Measurements from ENCODE around the gene TAF1L.
"Not testable (repeated sequence)": the region's sequence is repeated elsewhere in the genome, so short reads cannot be mapped to it uniquely, and the experiment has no call there.

Gene TAF1L

GRCh38 chr9:32627394-32627954 is 8.0 kb downstream of the TAF1L start:
- peaks cover 4% of the 10 kb centered on the region for H3K9me3 ChIP-seq (ENCODE audit: control insufficient read depth, low read length)
- no peaks in the 10 kb centered on the region for H3K36me3 ChIP-seq (ENCODE audit: control insufficient read depth, insufficient read depth, low read length, severe bottlenecking)
- no peak overlapping the region for H3K9ac ChIP-seq (ENCODE audit: low read length)
- no peaks in the 10 kb centered on the region for H3K4me1 ChIP-seq (ENCODE audit: control insufficient read depth, insufficient read depth, low read length)
- DNase-seq (ENCODE audit: low read depth), result no peak
- peaks cover 8% of the 10 kb centered on the region for H3K27me3 ChIP-seq (replicated peaks; ENCODE audit: control insufficient read depth, insufficient read depth, low read length)
- H3K4me3 ChIP-seq (ENCODE audit: low read length), result no peak overlapping the region

- no peak for DNase-seq (ENCODE audit: low read depth)
- Histone ChIP-seq H3K4me1 (ENCODE audit: control insufficient read depth, insufficient read depth, low read length) (no peaks in the 10 kb centered on the region), H3K27me3 (replicated peaks; ENCODE audit: control insufficient read depth, insufficient read depth, low read length) (peaks cover 8% of the 10 kb centered on the region), H3K4me3 (ENCODE audit: low read length) (no peak overlapping the region), H3K9ac (ENCODE audit: low read length) (no peak overlapping the region), H3K9me3 (ENCODE audit: control insufficient read depth, low read length) (peaks cover 4% of the 10 kb centered on the region), H3K36me3 (ENCODE audit: control insufficient read depth, insufficient read depth, low read length, severe bottlenecking) (no peaks in the 10 kb centered on the region)
Observed at GRCh38 chr9:32625320-32625719, 10.1 kb downstream of the TAF1L start.

GRCh38 chr9:32622948-32623347 is 12.5 kb downstream of the TAF1L start:
- Histone ChIP-seq H3K4me3 (ENCODE audit: low read length) (no peak overlapping the region), H3K36me3 (ENCODE audit: control insufficient read depth, insufficient read depth, low read length, severe bottlenecking) (no peaks in the 10 kb centered on the region), H3K4me1 (ENCODE audit: control insufficient read depth, insufficient read depth, low read length) (no peaks in the 10 kb centered on the region), H3K27me3 (replicated peaks; ENCODE audit: control insufficient read depth, insufficient read depth, low read length) (peaks cover 8% of the 10 kb centered on the region), H3K9ac (ENCODE audit: low read length) (no peak overlapping the region), H3K9me3 (ENCODE audit: control insufficient read depth, low read length) (peaks cover 4% of the 10 kb centered on the region)
- DNase-seq (ENCODE audit: low read depth), result no peak

GRCh38 chr9:32618261-32618660 is 17.2 kb downstream of the TAF1L start:
- Histone ChIP-seq H3K36me3 (ENCODE audit: control insufficient read depth, insufficient read depth, low read length, severe bottlenecking) (no peaks in the 10 kb centered on the region), H3K9ac (ENCODE audit: low read length) (no peak overlapping the region), H3K9me3 (ENCODE audit: control insufficient read depth, low read length) (no peaks in the 10 kb centered on the region), H3K4me1 (ENCODE audit: control insufficient read depth, insufficient read depth, low read length) (no peaks in the 10 kb centered on the region), H3K27me3 (replicated peaks; ENCODE audit: control insufficient read depth, insufficient read depth, low read length) (no peaks in the 10 kb centered on the region), H3K4me3 (ENCODE audit: low read length) (no peak overlapping the region)
- no peak for DNase-seq (ENCODE audit: low read depth)

GRCh38 chr9:32606811-32607210 is 28.7 kb downstream of the TAF1L start:
- no peaks in the 10 kb centered on the region for H3K27me3 ChIP-seq (replicated peaks; ENCODE audit: control insufficient read depth, insufficient read depth, low read length)
- H3K9ac ChIP-seq (ENCODE audit: low read length), result no peak overlapping the region
- no peak for DNase-seq (ENCODE audit: low read depth)
- H3K4me1 ChIP-seq (ENCODE audit: control insufficient read depth, insufficient read depth, low read length), result no peaks in the 10 kb centered on the region
- no peak overlapping the region for H3K4me3 ChIP-seq (ENCODE audit: low read length)
- H3K9me3 ChIP-seq (ENCODE audit: control insufficient read depth, low read length), result peaks cover 8% of the 10 kb centered on the region
- H3K36me3 ChIP-seq (ENCODE audit: control insufficient read depth, insufficient read depth, low read length, severe bottlenecking), result no peaks in the 10 kb centered on the region

GRCh38 chr9:32603914-32604852 is 31.3 kb downstream of the TAF1L start:
- peaks cover 8% of the 10 kb centered on the region for H3K27me3 ChIP-seq (replicated peaks; ENCODE audit: control insufficient read depth, insufficient read depth, low read length)
- no peak for DNase-seq (ENCODE audit: low read depth)

GRCh38 chr9:32599021-32599420 is 36.4 kb downstream of the TAF1L start:
- not testable (repeated sequence) for H3K4me3 ChIP-seq (ENCODE audit: low read length); DNase-seq (ENCODE audit: low read depth); H3K9ac ChIP-seq (ENCODE audit: low read length); H3K4me1 ChIP-seq (ENCODE audit: control insufficient read depth, insufficient read depth, low read length); H3K9me3 ChIP-seq (ENCODE audit: control insufficient read depth, low read length); H3K27me3 ChIP-seq (replicated peaks; ENCODE audit: control insufficient read depth, insufficient read depth, low read length); H3K36me3 ChIP-seq (ENCODE audit: control insufficient read depth, insufficient read depth, low read length, severe bottlenecking)

More at GRCh38 chr9:32603914-32604852, 31.3 kb downstream of the TAF1L start:
- no peak overlapping the region for H3K4me3 ChIP-seq (ENCODE audit: low read length)
- H3K9ac ChIP-seq (ENCODE audit: low read length), result no peak overlapping the region
- no peaks in the 10 kb centered on the region for H3K4me1 ChIP-seq (ENCODE audit: control insufficient read depth, insufficient read depth, low read length)
- H3K9me3 ChIP-seq (ENCODE audit: control insufficient read depth, low read length), result peaks cover 8% of the 10 kb centered on the region
- H3K36me3 ChIP-seq (ENCODE audit: control insufficient read depth, insufficient read depth, low read length, severe bottlenecking), result no peaks in the 10 kb centered on the region

- no peak overlapping the region for H3K4me3 ChIP-seq (ENCODE audit: low read length)
- no peak for DNase-seq (ENCODE audit: low read depth)
- H3K27me3 ChIP-seq (replicated peaks; ENCODE audit: control insufficient read depth, insufficient read depth, low read length), result peaks cover 8% of the 10 kb centered on the region
- no peaks in the 10 kb centered on the region for H3K36me3 ChIP-seq (ENCODE audit: control insufficient read depth, insufficient read depth, low read length, severe bottlenecking)
- no peak overlapping the region for H3K9ac ChIP-seq (ENCODE audit: low read length)
- no peaks in the 10 kb centered on the region for H3K9me3 ChIP-seq (ENCODE audit: control insufficient read depth, low read length)
- H3K4me1 ChIP-seq (ENCODE audit: control insufficient read depth, insufficient read depth, low read length), result no peaks in the 10 kb centered on the region
Observed at GRCh38 chr9:32596936-32597335, 38.5 kb downstream of the TAF1L start.

- H3K27me3 ChIP-seq (replicated peaks; ENCODE audit: control insufficient read depth, insufficient read depth, low read length), result peaks cover 4% of the 10 kb centered on the region
- no peak for DNase-seq (ENCODE audit: low read depth)
- H3K36me3 ChIP-seq (ENCODE audit: control insufficient read depth, insufficient read depth, low read length, severe bottlenecking), result no peaks in the 10 kb centered on the region
- no peak overlapping the region for H3K9ac ChIP-seq (ENCODE audit: low read length)
- no peak overlapping the region for H3K4me3 ChIP-seq (ENCODE audit: low read length)
- H3K4me1 ChIP-seq (ENCODE audit: control insufficient read depth, insufficient read depth, low read length), result no peaks in the 10 kb centered on the region
- no peaks in the 10 kb centered on the region for H3K9me3 ChIP-seq (ENCODE audit: control insufficient read depth, low read length)
Observed at GRCh38 chr9:32596096-32596865, 39.2 kb downstream of the TAF1L start.

- Histone ChIP-seq H3K9me3 (ENCODE audit: control insufficient read depth, low read length) (no peaks in the 10 kb centered on the region), H3K9ac (ENCODE audit: low read length) (no peak overlapping the region), H3K36me3 (ENCODE audit: control insufficient read depth, insufficient read depth, low read length, severe bottlenecking) (no peaks in the 10 kb centered on the region), H3K27me3 (replicated peaks; ENCODE audit: control insufficient read depth, insufficient read depth, low read length) (no peaks in the 10 kb centered on the region), H3K4me3 (ENCODE audit: low read length) (no peak overlapping the region), H3K4me1 (ENCODE audit: control insufficient read depth, insufficient read depth, low read length) (peaks cover 6% of the 10 kb centered on the region)
- no peak for DNase-seq (ENCODE audit: low read depth)
Observed at GRCh38 chr9:32590898-32591297, 44.6 kb downstream of the TAF1L start.

GRCh38 chr9:32590476-32590875 is 45.0 kb downstream of the TAF1L start:
- DNase-seq (ENCODE audit: low read depth), result no peak
- Histone ChIP-seq H3K27me3 (replicated peaks; ENCODE audit: control insufficient read depth, insufficient read depth, low read length) (no peaks in the 10 kb centered on the region), H3K9ac (ENCODE audit: low read length) (no peak overlapping the region), H3K4me3 (ENCODE audit: low read length) (no peak overlapping the region), H3K36me3 (ENCODE audit: control insufficient read depth, insufficient read depth, low read length, severe bottlenecking) (no peaks in the 10 kb centered on the region), H3K9me3 (ENCODE audit: control insufficient read depth, low read length) (no peaks in the 10 kb centered on the region), H3K4me1 (ENCODE audit: control insufficient read depth, insufficient read depth, low read length) (peaks cover 6% of the 10 kb centered on the region)

Data from adipocyte (in vitro differentiated cells).